ENCODE data around the gene MRPL21.
"Not testable (repeated sequence)": the region's sequence is repeated elsewhere in the genome, so short reads cannot be mapped to it uniquely, and the experiment has no call there.

DNA sequence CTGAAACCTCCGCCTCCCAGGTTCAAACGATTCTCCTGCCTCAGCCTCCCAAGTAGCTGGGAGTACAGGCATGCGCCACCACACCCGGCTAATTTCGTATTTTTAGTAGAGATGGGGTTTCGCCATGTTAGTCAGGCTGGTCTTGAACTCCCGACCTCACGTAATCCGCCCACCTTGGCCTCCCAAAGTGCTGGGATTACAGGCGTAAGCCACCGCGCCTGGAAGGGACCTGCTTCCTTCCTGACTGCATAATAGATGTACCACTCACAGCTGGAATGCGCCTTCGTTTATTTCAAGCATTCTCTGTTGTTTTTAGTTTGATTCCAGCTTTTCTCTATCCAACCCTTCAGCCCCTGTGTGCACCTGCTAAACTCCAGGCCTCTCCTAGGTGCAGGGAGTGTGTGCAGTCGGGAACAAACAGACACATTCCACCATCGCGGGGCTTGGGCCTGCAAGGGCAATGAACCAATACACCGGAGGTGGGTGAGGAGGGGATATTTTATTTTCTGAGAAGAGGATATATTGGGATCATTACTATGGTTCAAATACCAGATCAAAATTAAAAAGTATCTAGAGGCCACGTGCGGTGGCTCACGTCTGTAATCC is 47.1 kb downstream of the MRPL21 start:
- TF ChIP-seq, protein P1, sequence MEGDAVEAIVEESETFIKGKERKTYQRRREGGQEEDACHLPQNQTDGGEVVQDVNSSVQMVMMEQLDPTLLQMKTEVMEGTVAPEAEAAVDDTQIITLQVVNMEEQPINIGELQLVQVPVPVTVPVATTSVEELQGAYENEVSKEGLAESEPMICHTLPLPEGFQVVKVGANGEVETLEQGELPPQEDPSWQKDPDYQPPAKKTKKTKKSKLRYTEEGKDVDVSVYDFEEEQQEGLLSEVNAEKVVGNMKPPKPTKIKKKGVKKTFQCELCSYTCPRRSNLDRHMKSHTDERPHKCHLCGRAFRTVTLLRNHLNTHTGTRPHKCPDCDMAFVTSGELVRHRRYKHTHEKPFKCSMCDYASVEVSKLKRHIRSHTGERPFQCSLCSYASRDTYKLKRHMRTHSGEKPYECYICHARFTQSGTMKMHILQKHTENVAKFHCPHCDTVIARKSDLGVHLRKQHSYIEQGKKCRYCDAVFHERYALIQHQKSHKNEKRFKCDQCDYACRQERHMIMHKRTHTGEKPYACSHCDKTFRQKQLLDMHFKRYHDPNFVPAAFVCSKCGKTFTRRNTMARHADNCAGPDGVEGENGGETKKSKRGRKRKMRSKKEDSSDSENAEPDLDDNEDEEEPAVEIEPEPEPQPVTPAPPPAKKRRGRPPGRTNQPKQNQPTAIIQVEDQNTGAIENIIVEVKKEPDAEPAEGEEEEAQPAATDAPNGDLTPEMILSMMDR (IDR thresholded peaks at IDR 0.05): not testable (repeated sequence)
- not testable (repeated sequence) for TF ChIP-seq POLR2A (IDR thresholded peaks at IDR 0.05)
